ENCODE measurements around the gene PIM1.
"Not testable (repeated sequence)": the region's sequence is repeated elsewhere in the genome, so short reads cannot be mapped to it uniquely, and the experiment has no call there.

PIM1 gene

GRCh38 chr6:37188962-37189510 is 19.1 kb downstream of the PIM1 start:
- peak; percentile 59 for DNase-seq (ENCODE audit: low read depth)

DNA sequence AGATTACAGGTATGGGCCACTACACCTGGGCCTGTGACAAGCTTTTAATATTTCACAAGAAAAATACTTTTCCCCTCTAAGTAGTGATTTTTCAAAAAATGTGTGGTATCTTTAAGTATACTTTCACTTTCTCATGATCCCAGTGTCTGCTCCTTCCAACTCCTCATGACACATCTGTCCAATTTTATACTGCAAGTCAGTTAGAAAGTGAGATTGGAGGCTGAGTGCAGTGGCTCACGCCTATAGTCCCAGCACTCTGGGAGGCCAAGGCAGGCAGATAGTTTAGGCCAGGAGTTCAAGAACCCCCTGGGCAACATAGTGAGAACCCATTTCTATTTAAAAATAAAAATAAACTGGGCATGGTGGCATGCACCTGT is 20.2 kb downstream of the PIM1 start:
- peak; percentile 49 for DNase-seq (ENCODE audit: low read depth)

- DNase-seq (ENCODE audit: low read depth): no peak
Measured at GRCh38 chr6:37192666-37193065, 22.7 kb downstream of the PIM1 start.

DNA sequence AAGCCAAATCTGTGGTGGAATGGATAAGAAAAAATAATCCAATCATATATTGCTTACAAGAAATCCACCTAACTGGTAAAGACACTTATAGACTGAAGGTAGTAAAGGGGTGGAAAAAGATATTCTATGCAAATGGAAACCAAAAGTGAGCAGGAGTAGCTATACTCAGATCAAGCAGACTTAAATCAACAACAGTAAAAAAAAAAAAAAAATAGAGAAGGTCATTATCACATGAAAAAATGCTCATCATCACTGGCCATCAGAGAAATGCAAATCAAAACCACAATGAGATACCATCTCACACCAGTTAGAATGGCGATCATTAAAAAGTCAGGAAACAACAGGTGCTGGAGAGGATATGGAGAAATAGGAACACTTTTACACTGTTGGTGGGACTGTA is 24.9 kb downstream of the PIM1 start:
- not testable (repeated sequence) for DNase-seq (ENCODE audit: low read depth)

- not testable (repeated sequence) for DNase-seq (ENCODE audit: low read depth)
Measured at GRCh38 chr6:37196451-37196850, 26.5 kb downstream of the PIM1 start.

- no peak for DNase-seq (ENCODE audit: low read depth)
Measured at GRCh38 chr6:37200085-37200484, 30.1 kb downstream of the PIM1 start.

GRCh38 chr6:37201726-37202125 is 31.8 kb downstream of the PIM1 start:
- DNase-seq (ENCODE audit: low read depth): peak; percentile 22

DNA sequence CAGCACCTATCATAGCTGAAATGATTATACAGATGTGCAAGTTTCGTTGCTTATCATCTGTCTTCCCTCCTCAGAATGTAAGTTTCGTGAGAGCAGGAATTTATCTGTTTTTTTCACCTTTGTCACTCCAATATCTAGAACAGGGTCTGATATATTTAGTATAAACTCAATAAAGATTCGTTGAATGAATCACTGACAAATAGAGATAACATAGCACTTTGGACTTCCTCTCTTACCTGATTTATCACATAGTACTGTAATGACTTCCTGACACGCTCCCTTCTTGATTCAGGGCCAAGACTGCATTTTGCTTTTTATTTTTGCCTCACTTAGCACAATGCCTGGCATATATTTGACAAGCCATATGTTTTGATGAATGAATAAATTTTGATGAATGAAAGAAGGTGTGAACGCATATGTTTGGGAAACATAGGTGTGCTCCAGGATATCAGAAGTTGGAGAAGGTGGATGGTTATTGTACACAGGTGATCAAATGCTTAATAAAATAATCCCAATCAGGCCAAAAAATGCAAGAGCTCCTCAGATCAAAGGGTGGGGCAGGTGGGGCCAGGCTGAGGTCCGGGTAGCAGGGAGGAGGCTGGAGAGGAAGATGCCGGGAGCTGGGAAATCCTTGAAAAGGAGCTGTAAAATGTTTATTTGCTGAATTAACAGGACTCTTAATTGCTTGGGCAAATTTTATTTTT is 33.0 kb downstream of the PIM1 start:
- no peak for DNase-seq (ENCODE audit: low read depth)

- peak; percentile 44 for DNase-seq (ENCODE audit: low read depth)
Measured at GRCh38 chr6:37204014-37204751, 34.2 kb downstream of the PIM1 start.

DNA sequence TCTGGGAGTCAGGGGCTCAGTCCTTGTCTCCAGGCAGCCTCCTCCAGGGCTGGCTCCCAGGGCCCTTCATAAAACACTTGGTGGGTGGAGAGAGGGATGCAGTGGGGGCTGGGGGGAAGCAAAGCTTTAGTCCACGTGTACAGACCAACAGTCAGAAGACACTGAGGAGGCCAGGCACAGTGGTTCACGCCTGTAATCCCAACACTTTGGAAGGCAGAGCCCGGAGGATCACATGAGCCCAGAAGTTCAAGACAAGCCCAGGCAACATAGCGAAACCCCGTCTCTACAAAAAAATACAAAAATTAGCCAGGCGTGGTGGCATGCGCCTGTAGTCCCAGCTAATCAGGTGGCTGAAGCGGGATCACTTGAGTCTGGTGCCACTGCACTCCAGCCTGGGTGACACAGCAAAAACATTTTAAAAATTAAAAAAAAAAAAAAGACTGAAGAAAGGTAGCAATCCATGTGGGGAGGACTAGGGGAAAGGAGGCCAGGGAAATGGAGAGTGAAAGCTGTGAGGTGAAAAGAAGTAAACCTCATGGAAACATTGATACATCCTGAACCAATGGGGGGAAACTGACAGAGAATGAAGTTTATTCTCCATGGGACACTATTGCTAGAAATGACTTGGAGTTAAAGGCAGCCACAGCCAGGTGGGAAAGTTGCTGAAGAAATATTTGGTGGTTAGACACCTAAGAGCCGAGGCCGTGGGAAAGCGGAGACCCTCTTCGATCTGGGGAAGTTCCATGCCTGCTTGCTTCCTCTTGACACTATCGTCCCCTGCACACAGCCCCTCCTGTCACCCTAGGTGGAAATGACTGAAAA is 35.4 kb downstream of the PIM1 start:
- no peak for DNase-seq (ENCODE audit: low read depth)

- no peak for DNase-seq (ENCODE audit: low read depth)
Measured at GRCh38 chr6:37205997-37206340, 36.0 kb downstream of the PIM1 start.

DNA sequence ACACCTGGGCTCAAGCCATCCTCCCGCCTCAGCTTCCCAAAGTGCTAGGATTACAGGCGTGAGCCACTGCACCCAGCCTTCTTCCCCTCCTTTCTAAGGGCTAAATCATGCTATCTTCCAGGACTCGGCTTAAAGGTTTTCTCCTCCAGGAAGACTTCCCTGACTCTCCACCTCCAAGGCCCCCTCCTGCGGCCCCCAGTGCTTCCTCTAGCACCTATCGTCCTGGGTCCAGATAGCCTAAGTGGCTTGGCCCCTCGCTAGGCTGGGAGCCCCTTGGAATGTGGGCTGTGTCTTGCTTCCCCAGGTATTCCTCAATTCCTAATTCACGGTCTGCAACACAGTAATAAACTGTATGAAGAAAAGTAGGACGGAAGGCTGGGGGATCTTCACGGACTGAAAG is 36.7 kb downstream of the PIM1 start:
- no peak for DNase-seq (ENCODE audit: low read depth)

DNA sequence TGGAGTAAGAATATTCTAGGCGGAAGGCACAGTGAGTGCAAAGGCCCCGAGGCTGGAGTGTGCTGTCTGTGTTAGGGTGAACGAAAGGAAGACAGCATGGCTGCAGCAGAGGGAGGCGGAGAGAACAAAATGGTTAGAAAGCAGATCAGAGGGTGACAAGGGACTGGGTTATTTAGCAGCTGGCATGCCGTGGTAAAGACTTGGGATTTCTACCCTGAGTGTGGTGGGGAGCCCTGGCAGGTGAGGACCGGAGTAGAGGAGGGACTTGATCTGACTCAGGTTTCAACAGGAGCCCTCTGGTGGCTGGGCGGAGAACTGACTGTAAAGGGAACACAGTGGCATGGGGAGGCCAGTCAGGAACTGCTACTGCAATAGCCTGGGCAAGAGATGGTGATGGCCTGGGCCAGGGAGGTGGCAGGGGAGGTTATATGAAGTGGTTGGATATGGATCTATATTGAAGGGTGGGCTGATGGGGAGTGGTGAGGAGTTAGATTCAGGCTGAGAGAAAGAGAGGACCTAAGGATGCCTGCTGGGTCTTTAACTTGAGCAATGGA is 38.0 kb downstream of the PIM1 start:
- peak; percentile 79 for DNase-seq (ENCODE audit: low read depth)

- no peak for DNase-seq (ENCODE audit: low read depth)
Measured at GRCh38 chr6:37208793-37209192, 38.8 kb downstream of the PIM1 start.

DNA sequence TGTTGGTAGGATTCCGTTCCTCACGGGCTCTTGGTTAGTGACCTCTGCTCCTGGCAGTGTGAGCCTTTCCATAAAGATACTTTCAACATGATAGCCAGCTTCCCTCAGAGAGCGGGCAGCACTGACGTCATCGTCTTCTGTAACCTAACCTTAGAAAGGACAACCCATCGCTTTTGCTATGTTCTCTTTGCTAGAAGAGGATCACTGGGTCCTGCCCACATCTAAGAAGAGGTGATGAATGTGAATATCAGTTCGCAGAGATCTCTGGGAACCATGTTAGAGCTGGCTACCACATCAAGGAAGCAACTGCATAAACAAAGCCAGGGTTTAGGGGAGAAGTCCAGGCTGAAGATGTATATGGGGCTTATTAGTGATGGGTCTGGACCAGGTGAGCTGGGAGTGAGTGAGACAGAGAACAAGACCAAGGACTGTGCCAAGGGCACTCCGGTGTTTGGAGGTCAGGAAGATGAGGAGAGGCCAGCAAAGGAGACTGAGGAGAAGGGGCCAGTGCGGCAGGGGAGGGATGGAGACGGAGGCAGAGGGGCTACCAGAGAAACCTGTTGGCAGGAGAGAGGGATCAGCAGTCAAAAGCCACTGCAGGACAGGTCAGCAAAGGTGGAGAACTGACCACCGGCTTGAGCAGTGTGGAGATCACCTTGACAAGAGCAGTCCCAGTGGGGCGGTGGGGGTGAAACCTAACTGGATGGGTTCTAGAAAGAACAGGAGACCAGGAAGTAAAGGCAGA is 39.7 kb downstream of the PIM1 start:
- DNase-seq (ENCODE audit: low read depth): no peak

GRCh38 chr6:37210313-37210968 is 40.5 kb downstream of the PIM1 start:
- peak; percentile 85 for DNase-seq (ENCODE audit: low read depth)

- no peak for DNase-seq (ENCODE audit: low read depth)
Measured at GRCh38 chr6:37212268-37212667, 42.3 kb downstream of the PIM1 start.

- DNase-seq (ENCODE audit: low read depth): no peak
Measured at GRCh38 chr6:37218061-37218460, 48.1 kb downstream of the PIM1 start.

DNA sequence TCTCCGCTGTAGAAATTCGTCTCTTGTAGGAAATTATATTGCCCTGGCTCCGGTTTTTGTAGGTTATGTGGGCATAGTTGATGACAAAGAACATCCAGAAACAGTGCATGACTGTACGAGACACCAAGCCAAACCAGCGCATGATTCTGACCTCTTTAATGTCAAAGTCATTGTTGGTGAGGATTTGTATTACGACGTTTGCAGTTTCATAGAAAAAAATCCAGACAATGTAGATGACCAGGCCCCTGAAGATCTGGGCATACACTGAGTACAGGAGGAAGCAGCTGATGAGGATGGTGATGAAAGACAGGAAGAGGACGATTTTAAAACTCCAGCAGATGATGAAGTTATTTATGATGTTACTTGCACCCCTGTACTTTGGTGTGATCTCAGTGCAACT is 48.6 kb downstream of the PIM1 start:
- DNase-seq (ENCODE audit: low read depth): no peak

DNA sequence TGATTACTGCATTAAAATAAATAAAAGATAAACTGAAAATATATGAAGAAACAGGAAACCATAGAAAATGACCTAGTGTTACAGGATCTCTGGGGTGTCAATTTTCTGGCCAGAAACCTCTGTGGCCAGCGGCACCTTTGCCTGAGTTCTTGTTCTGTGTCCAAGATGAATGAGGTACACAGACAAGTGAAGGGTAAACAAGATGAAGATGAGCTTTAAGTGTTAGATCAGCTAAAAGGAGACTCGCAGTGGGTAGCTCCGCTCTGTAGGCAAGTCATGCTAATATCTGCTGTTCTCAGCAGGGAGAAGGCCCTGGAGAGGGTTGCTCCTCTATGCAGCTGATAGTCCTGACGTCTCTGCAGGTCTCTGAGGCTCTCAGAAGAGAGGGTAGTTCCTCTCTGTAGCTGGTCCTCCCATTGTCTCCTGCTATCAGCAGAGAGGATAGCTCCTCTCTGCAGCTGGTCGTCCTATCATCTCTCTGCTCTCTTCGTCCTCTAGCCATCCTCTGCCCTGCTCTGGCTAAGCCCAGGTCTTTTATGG is 51.7 kb downstream of the PIM1 start:
- no peak for DNase-seq (ENCODE audit: low read depth)

Data from EH (cell line).